HG03558 (cell line): ENCODE measurements around the gene POLR3E.

Experiments
- ATAC-seq: cut with Tn5 transposase; IDR thresholded peaks from one replicate; pipeline ENCODE4 v1.9.1; 2021; ENCODE audit warnings: moderate number of reproducible peaks; ENCODE audit not compliant: unreplicated experiment; ENCODE audit errors: extremely low read depth

The POLR3E gene

DNA sequence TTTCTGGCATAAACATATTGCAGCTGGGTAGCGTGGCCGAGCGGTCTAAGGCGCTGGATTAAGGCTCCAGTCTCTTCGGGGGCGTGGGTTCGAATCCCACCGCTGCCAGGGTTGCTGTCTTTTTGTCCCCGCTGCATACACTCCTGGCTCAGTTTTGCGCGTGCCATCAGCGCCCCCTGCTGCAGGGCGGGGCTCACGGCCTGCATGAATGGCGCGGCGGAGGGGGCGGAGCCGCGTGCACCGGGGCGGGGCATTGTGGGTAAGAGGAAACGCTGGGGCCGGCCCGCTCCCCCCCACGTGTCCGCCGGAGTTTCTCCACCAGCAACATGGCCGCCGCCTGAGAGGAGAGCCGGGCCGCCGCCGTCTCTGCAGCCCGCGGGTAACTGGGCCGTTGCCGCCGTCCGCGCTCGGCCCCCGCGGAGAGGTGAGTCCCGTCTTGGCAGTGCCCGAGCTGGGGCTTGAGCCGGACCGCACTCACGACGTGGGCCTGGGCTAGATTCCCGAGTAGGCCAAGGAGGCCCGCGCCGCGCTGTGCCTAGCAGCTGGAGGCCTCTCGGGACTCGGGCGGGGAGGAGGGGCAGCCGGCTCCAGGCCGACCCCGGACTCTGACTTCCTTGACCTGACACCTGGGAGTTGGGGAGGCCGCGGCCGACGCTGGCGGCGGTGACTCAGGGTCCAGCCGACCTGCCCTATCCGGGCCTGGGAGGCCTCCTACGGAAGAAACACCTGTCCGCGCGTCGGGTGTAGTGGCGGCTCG, at the start of gene POLR3E:
Gene POLR3E, plus strand, starts transcription at position 296 of the 757 bp plus-strand sequence. CDS start 5,560 bp downstream, outside the sequence.
- peak; percentile 48 for ATAC-seq

GRCh38 chr16:22250522-22250921, 46.7 kb upstream of the POLR3E start:
- ATAC-seq = no peak

DNA sequence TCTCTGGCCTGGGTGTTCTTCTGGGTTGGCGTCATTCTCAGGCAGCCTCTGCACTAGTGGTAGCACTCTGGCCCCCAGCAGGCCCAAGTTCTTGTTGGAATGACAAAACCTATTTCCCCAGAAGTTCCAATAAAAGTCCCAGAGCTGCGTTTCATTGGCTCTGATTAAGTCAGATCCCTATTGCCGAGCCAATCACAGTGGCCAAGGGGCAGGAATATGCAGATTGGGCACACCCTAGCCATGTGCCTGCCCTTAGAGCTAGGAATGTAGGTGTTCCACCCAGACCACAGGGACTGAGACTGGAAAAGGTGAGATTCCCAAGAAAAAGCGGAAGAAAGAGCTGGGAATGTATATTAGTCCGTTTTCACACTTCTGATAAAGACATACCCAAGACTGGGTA, 44.9 kb upstream of the POLR3E start:
- no peak for ATAC-seq

DNA sequence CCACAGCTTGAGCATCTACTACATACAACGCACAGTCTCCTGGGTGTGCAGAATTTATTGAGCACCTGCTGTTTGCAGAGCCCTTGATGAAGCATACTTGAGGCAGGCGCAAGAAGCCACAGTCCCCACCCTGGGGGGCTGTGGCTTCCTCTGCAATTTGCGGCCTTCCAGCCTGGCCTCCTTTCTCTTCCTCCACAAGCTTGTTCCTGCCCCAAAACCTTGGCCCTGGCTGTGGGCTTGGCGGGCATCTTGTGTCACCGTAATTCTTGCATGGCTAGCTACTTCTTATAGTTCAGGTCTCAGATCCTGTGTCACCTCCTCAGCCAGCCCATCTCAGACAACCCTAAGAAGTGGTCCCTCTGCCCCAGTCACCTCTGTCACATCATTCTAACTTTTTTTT, 43.9 kb upstream of the POLR3E start:
- ATAC-seq = no peak

- ATAC-seq = no peak
These were observed 41.9 kb upstream of the POLR3E start for GRCh38 chr16:22255335-22255734.

DNA sequence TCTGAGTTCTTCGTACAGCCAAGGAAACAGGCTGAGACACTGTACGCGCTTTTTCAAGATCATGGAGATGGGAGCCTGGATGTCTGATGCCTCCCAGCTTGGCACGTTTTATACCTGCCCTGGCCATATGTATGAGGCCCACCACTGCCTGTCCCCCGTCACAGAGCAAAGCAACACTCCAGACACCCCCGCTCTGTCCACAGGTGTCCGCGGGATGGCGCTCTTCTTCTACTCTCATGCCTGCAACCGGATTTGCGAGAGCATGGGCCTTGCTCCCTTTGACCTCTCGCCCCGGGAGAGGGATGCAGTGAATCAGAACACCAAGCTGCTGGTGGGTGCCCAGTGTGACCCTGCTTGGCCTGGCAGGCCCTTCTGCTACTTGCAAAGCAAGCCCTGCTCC, 39.8 kb upstream of the POLR3E start:
- ATAC-seq = no peak

- ATAC-seq = no peak
These were observed 36.7 kb upstream of the POLR3E start for GRCh38 chr16:22260490-22260889.

- no peak for ATAC-seq
These were observed 34.7 kb upstream of the POLR3E start for GRCh38 chr16:22262460-22262859.

DNA sequence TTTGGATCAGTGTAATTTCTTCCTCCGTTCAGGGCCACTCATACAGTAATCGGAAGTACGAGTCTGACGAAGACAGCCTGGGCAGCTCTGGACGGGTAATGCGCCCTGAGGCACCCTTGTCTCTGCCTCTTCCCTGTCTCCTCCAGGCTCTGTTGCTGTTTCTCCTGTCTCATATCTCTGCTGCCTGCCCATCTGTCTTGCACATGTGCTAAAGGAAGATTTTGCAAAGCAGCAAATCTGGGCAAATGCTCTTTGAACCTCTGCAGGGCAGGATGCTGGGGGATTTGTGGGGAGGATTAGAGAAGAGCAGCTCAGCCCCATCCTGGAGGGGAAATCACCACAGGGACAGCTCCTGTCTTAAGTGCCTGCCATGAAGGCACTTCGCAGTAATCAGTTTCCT, 32.4 kb upstream of the POLR3E start:
- no peak for ATAC-seq

GRCh38 chr16:22265351-22265750, 31.9 kb upstream of the POLR3E start:
- no peak for ATAC-seq

- ATAC-seq = no peak
These were observed 30.7 kb upstream of the POLR3E start for GRCh38 chr16:22266546-22266945.

GRCh38 chr16:22267764-22268163, 29.4 kb upstream of the POLR3E start:
- ATAC-seq = no peak

DNA sequence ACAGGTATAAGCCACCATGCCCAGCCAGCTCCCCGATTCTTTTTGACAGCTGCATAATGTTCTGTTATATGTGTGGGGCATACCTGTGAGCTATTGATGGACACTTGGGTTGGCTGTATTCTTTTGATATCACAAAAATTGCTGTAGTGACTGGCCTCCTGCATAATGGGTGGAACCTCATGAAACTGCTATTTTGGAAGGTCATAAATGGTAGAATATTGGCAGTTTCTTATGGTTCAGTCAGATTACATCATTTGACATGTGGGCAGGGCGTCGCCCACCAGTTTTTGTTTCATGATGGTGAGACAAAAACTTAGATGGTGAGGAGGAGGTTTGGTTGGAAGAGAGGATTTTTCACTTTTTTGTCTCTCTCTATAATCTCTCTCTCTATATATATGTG, 26.7 kb upstream of the POLR3E start:
- no peak for ATAC-seq

DNA sequence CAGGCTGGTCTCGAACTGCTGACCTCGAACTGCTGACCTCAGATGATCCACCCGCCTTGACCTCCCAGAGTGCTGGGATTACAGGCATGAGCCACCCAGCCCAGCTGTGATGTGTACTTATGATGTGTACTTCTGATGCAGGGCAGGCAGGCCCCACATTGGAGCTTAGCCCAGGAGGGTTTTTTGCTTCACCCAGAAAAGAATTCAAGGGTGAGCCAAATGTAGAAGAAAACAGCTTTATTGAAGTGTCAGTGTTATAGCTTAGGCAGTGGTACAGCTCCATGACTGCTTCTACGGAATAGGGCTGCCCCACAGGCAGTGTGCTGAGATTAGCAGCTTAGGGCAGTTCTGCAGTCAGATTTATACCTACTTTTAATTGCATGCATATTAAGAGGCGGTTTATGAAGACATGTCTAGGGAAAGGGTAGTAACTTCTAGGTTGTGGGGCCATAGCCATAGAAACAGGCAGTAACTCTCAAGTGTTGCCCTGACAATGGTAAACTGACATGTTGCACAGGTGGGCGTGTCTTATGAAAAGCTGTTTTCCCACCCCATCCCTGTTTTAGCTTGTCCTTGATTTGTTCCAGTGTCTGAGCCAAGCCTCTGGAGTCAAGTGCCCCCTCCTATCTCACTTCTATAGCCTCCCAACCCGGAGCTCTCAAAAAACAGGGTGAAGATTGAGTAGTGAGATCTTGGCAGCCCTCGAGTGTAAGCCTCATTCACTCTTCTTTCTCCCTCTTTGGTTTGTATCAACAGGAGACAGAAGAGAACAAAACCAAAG, 24.1 kb upstream of the POLR3E start:
- ATAC-seq = no peak

DNA sequence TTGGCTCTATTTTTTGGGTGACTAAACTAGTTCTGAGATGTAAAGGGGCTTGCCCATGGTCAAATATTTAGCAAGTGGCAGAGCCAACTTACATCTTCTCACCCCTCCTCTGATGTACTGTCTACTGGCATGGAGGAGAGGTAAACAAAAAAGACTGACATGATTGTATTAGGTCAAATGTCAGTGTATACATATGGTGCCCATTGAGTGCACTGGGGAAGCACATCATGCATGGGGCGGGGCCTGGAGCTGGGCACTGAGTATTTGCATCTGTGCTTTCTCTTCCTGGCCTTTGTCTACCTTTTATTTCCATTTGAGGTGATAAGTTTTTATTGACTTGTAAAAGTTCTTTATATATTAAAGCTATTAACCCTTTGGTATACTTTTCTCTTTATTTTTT, 22.3 kb upstream of the POLR3E start:
- no peak for ATAC-seq

DNA sequence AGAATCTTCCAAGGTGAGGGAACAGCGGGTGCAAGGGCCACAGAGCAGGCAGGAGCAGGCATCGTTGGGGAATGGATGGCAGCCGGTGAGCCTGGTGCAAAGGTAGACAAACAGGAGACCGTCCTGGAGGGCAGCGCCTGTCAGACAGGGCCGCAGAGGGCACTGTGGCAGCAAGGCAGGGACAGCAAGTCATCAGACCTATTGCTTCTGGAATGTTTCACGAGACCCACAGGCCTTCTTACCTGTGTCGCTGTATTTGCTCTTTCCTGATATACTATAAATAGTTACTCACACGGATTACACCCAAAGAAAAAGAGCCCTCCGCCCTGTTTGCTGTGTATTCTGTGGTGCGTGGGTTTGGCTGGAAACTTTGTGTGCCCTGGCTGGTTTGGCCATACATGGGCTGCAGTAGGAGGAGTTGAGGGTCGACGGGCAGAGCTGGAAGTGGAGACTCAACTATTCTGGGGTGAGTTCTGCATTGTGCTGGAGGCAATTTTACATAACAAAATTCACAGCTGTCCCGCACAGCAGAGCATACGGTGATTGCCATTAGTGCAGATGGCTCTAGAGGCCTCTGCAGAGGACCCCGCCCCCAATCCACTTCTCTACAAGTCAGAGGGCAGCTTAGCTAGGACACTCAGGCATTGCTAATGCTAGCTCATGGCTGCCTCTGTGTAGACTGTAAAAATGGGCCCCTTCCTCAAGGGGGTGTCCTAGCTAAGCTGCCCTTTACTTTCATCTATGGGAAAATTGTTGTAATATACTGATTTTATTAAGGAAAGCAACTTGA, 18.6 kb upstream of the POLR3E start:
- ATAC-seq = no peak

DNA sequence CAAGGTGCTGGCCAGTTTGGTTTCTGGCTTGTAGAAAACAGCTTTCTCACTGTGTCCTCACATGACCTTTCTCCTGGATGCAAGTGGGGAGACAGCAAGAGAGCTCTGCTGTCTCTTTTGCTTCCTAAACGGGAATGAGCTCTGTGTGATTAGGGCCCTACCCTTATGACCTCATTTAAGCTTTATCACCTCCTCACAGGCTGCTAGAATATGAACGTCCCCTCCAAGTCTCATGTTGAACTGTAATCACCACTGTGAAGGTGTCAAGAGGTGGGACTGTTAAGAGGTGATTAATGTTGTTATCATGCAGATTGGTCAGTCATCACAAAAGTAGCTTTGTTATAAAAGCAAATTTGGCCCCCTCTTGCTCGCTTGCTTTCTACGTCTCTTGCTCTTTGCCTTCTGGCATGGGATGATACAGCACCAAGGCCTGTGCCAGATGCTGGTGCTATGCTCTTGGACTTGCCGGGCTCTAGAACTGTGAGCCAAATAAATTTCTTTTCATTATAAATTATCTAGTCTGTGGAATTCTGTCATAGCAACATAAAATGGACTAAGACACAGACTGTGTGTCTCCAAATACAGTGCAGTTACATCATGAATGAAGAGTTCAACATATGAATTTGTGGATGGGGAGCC, 14.8 kb upstream of the POLR3E start:
- ATAC-seq = no peak

DNA sequence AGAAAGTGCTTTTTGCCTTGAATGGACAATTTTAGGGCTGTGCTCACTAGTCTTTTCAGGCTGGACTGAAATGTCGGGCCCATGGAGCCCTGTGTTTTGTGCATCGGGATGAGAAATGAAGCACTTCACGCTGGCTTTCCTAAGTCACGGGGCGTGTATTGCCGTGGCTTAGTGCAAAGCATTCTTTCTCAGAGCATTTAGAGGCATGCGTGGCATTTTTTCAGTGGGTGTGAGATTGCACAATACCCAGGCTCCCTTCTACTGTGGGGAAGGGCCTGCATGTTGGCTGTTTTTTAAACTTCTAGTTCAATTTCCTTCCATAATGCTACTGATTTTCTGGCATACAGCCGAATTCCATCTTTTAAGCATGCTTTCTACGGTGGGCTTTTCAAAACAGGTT, 12.6 kb upstream of the POLR3E start:
- ATAC-seq = no peak

DNA sequence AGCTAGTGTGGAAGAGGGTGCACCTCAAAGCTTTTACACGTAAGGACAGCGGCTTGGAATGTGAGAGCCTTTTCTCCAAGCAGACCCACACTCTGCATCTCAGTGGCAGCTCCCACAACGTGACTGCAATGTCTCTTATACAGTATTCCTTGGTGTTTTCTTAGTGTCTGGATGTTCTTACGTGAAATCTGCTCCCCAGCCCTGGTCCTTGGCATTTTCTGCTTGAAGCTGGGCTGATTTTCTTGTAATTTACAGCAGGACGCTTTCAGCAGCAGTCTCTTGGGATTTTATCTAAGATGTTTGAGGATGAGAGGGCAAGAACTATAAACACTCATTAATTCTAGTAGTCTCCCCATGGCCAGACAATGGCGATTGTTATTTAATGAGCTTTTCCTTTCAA, 12.1 kb upstream of the POLR3E start:
- no peak for ATAC-seq

GRCh38 chr16:22291020-22291419, 6.2 kb upstream of the POLR3E start:
- no peak for ATAC-seq
